ENCODE measurements around the gene MYT1.
"Not testable (repeated sequence)": the region's sequence is repeated elsewhere in the genome, so short reads cannot be mapped to it uniquely, and the experiment has no call there.

The MYT1 gene

GRCh38 chr20:64164123-64164836, at the start of gene MYT1:
Gene MYT1, plus strand, starts transcription at chr20:64164452. Its CDS starts 34,410 bp downstream, at chr20:64198862.
- peaks cover 5% of the 10 kb centered on the region for H3K79me2 ChIP-seq
- no peak within 1 kb of the TSS for H3K27ac ChIP-seq
- no peak for TF ChIP-seq CTCF (IDR thresholded peaks at IDR 0.05)
- no peaks in the 10 kb centered on the region for H3K9me3 ChIP-seq (ENCODE audit: control insufficient read depth, low read length)
- H3K27me3 ChIP-seq (ENCODE audit: control insufficient read depth, insufficient read depth, low read length) = no peaks in the 10 kb centered on the region
- H3K4me1 ChIP-seq = peaks cover 4% of the 10 kb centered on the region
- H3K9ac ChIP-seq = no peak within 1 kb of the TSS
- no peak within 1 kb of the TSS for H3K4me2 ChIP-seq (ENCODE audit: low read length)
- no peak within 1 kb of the TSS for H2AFZ ChIP-seq
- H3K4me3 ChIP-seq (ENCODE audit: low read depth, low read length) = no peak within 1 kb of the TSS
- H3K36me3 ChIP-seq (ENCODE audit: control insufficient read depth, insufficient read depth, low read length) = no peaks in the 10 kb centered on the region

- no peak overlapping the region for H3K4me2 ChIP-seq (ENCODE audit: low read length)
- no peak overlapping the region for H3K4me3 ChIP-seq (ENCODE audit: low read depth, low read length)
- H2AFZ ChIP-seq = no peak overlapping the region
- H3K79me2 ChIP-seq = peaks cover 2% of the 10 kb centered on the region
- TF ChIP-seq CTCF (IDR thresholded peaks at IDR 0.05) = no peak
- peaks cover 47% of the 10 kb centered on the region for H3K4me1 ChIP-seq
- H3K27me3 ChIP-seq (ENCODE audit: control insufficient read depth, insufficient read depth, low read length) = no peaks in the 10 kb centered on the region
- H3K9ac ChIP-seq = no peak overlapping the region
- H3K9me3 ChIP-seq (ENCODE audit: control insufficient read depth, low read length) = no peaks in the 10 kb centered on the region
- H3K36me3 ChIP-seq (ENCODE audit: control insufficient read depth, insufficient read depth, low read length) = no peaks in the 10 kb centered on the region
- peak overlapping the region; percentile 9 for H3K27ac ChIP-seq
These were observed 48.9 kb upstream of the MYT1 start for GRCh38 chr20:64115171-64115911.

- Histone ChIP-seq H3K36me3 (ENCODE audit: control insufficient read depth, insufficient read depth, low read length) (no peaks in the 10 kb centered on the region), H3K27me3 (ENCODE audit: control insufficient read depth, insufficient read depth, low read length) (no peaks in the 10 kb centered on the region), H3K4me3 (ENCODE audit: low read depth, low read length) (no peak overlapping the region), H3K4me2 (ENCODE audit: low read length) (no peak overlapping the region), H3K9ac (no peak overlapping the region), H3K4me1 (peaks cover 47% of the 10 kb centered on the region), H2AFZ (no peak overlapping the region), H3K79me2 (peaks cover 2% of the 10 kb centered on the region), H3K27ac (peak overlapping the region; percentile 65), H3K9me3 (ENCODE audit: control insufficient read depth, low read length) (no peaks in the 10 kb centered on the region)
- no peak for TF ChIP-seq CTCF (IDR thresholded peaks at IDR 0.05)
These were observed 48.2 kb upstream of the MYT1 start for GRCh38 chr20:64116016-64116415.

GRCh38 chr20:64116541-64117431, 47.5 kb upstream of the MYT1 start:
- Histone ChIP-seq H3K36me3 (ENCODE audit: control insufficient read depth, insufficient read depth, low read length) (no peaks in the 10 kb centered on the region), H3K9ac (no peak overlapping the region), H3K79me2 (peaks cover 4% of the 10 kb centered on the region), H3K4me1 (peaks cover 46% of the 10 kb centered on the region), H3K27ac (peak overlapping the region; percentile 65), H2AFZ (no peak overlapping the region), H3K4me3 (ENCODE audit: low read depth, low read length) (no peak overlapping the region), H3K4me2 (ENCODE audit: low read length) (no peak overlapping the region), H3K9me3 (ENCODE audit: control insufficient read depth, low read length) (no peaks in the 10 kb centered on the region), H3K27me3 (ENCODE audit: control insufficient read depth, insufficient read depth, low read length) (no peaks in the 10 kb centered on the region)
- TF ChIP-seq CTCF (IDR thresholded peaks at IDR 0.05) = no peak

- not testable (repeated sequence) for H3K27me3 ChIP-seq (ENCODE audit: control insufficient read depth, insufficient read depth, low read length); H3K79me2 ChIP-seq; H2AFZ ChIP-seq; H3K9me3 ChIP-seq (ENCODE audit: control insufficient read depth, low read length); H3K4me2 ChIP-seq (ENCODE audit: low read length); H3K36me3 ChIP-seq (ENCODE audit: control insufficient read depth, insufficient read depth, low read length); H3K9ac ChIP-seq; H3K4me3 ChIP-seq (ENCODE audit: low read depth, low read length)
- Histone ChIP-seq H3K4me1 (peaks cover 39% of the 10 kb centered on the region), H3K27ac (peak overlapping the region; percentile 65)
These were observed 46.8 kb upstream of the MYT1 start for GRCh38 chr20:64117432-64117777.
